ENCODE data around the gene CNTN1. TPM values are rescaled to one million over a fixed set of nuclear protein-coding genes. Genes with fewer than 3 reads are reported as not detected.

CNTN1 gene
- total RNA-seq, 2 donors from 2014 or later, result 16.3 to 33.6 TPM

GRCh38 chr12:40969796-40970195, 277.6 kb downstream of the CNTN1 start:
- Histone ChIP-seq H3K9me3 (no peaks in the 10 kb centered on the region), H3K27me3 (replicated peaks; ENCODE audit: insufficient read depth) (no peaks in the 10 kb centered on the region), H3K36me3 (no peaks in the 10 kb centered on the region), H3K27ac (no peak overlapping the region), H3K4me3 (no peak overlapping the region), H3K4me1 (replicated peaks) (no peaks in the 10 kb centered on the region)
- DNase-seq (ENCODE audit: low spot score), result no peak
- TF ChIP-seq POLR2AphosphoS5 (IDR thresholded peaks at IDR 0.05) (no peak), CTCF (IDR thresholded peaks at IDR 0.05) (no peak), POLR2A (IDR thresholded peaks at IDR 0.05) (no peak)
- WGBS, result 88% methylated on average over 6 of the region's 6 CpGs
- intact Hi-C loops (cut with DNase I), result no loop called here

GRCh38 chr12:40970320-40970907, 278.2 kb downstream of the CNTN1 start:
- DNase-seq (ENCODE audit: low spot score), result no peak
- Histone ChIP-seq H3K9me3 (no peaks in the 10 kb centered on the region), H3K4me1 (replicated peaks) (no peaks in the 10 kb centered on the region), H3K36me3 (no peaks in the 10 kb centered on the region), H3K4me3 (no peak overlapping the region), H3K27ac (no peak overlapping the region), H3K27me3 (replicated peaks; ENCODE audit: insufficient read depth) (no peaks in the 10 kb centered on the region)
- WGBS, result 93% methylated on average over 5 of the region's 5 CpGs
- intact Hi-C loops (cut with DNase I), result no loop called here
- TF ChIP-seq CTCF (IDR thresholded peaks at IDR 0.05) (no peak), POLR2AphosphoS5 (IDR thresholded peaks at IDR 0.05) (no peak), POLR2A (IDR thresholded peaks at IDR 0.05) (no peak)

GRCh38 chr12:40971911-40972310, 279.7 kb downstream of the CNTN1 start:
- H3K27me3 ChIP-seq (replicated peaks; ENCODE audit: insufficient read depth), result no peaks in the 10 kb centered on the region
- 38% methylated on average over 2 of the region's 2 CpGs for WGBS
- no peak for TF ChIP-seq POLR2A (IDR thresholded peaks at IDR 0.05)
- TF ChIP-seq CTCF (IDR thresholded peaks at IDR 0.05), result no peak
- TF ChIP-seq POLR2AphosphoS5 (IDR thresholded peaks at IDR 0.05), result no peak

GRCh38 chr12:40976546-40976945, 284.3 kb downstream of the CNTN1 start:
- TF ChIP-seq POLR2AphosphoS5 (IDR thresholded peaks at IDR 0.05), result no peak
- TF ChIP-seq CTCF (IDR thresholded peaks at IDR 0.05), result no peak
- TF ChIP-seq POLR2A (IDR thresholded peaks at IDR 0.05), result no peak
- no peaks in the 10 kb centered on the region for H3K36me3 ChIP-seq
- H3K4me3 ChIP-seq, result no peak overlapping the region
- H3K27me3 ChIP-seq (replicated peaks; ENCODE audit: insufficient read depth), result no peaks in the 10 kb centered on the region
- DNase-seq (ENCODE audit: low spot score), result no peak
- H3K9me3 ChIP-seq, result no peaks in the 10 kb centered on the region
- H3K27ac ChIP-seq, result no peak overlapping the region
- no peaks in the 10 kb centered on the region for H3K4me1 ChIP-seq (replicated peaks)
- WGBS, result 96% methylated on average over 4 of the region's 4 CpGs
- intact Hi-C loops (cut with DNase I), result no loop called here

More at GRCh38 chr12:40971911-40972310, 279.7 kb downstream of the CNTN1 start:
- no peak overlapping the region for H3K27ac ChIP-seq
- no peaks in the 10 kb centered on the region for H3K4me1 ChIP-seq (replicated peaks)
- no peaks in the 10 kb centered on the region for H3K36me3 ChIP-seq
- DNase-seq (ENCODE audit: low spot score), result no peak
- H3K9me3 ChIP-seq, result no peaks in the 10 kb centered on the region
- no peak overlapping the region for H3K4me3 ChIP-seq
- intact Hi-C loops (cut with DNase I), result no loop called here

GRCh38 chr12:40980427-40980961, 288.3 kb downstream of the CNTN1 start:
- H3K9me3 ChIP-seq, result no peaks in the 10 kb centered on the region
- no peak for TF ChIP-seq POLR2A (IDR thresholded peaks at IDR 0.05)
- TF ChIP-seq CTCF (IDR thresholded peaks at IDR 0.05), result no peak
- no peak for TF ChIP-seq POLR2AphosphoS5 (IDR thresholded peaks at IDR 0.05)
- H3K4me3 ChIP-seq, result no peak overlapping the region
- intact Hi-C loops (cut with DNase I), result no loop called here
- no peaks in the 10 kb centered on the region for H3K36me3 ChIP-seq
- no peaks in the 10 kb centered on the region for H3K27me3 ChIP-seq (replicated peaks; ENCODE audit: insufficient read depth)
- H3K4me1 ChIP-seq (replicated peaks), result no peaks in the 10 kb centered on the region
- DNase-seq (ENCODE audit: low spot score), result no peak
- H3K27ac ChIP-seq, result no peak overlapping the region

Measured in prostate gland (tissue), 2 donors.